Activated naive CD8-positive, alpha-beta T cell treated with anti-CD3 and anti-CD28 coated beads, Interleukin-2, amount 10 ng/mL, durations not matched to agents 7 days and 5 days (primary cell): ENCODE results near the gene ACD. TPM values are rescaled to one million over a fixed set of nuclear protein-coding genes. Genes with fewer than 3 reads are reported as not detected.

Source experiments
- ATAC-seq: fragments of 150-1000 bp; cut with Tn5 transposase; one replicate; pipeline ENCODE4 v1.10.0; 2021; ENCODE audit warnings: low read depth, moderate library complexity
- POLR2A ChIA-PET: fragments of 350-600 bp; sonication (Branson Sonifier 250); formaldehyde crosslinking; loops from one replicate; lab custom pipeline; 2021; ENCODE audit warnings: antibody characterized with exemption; lab: Charles Lee
- DNase-seq: peaks from one replicate; pipeline ENCODE4 v3.0.0; 2021
- H3K27ac Mint-ChIP-seq: one replicate; pipeline ENCODE4 v1.8.0; 2022; ENCODE audit warnings: mild to moderate bottlenecking, mixed read lengths
- H3K27me3 Mint-ChIP-seq: one replicate; pipeline ENCODE4 v1.8.0; 2022; ENCODE audit warnings: mild to moderate bottlenecking, moderate library complexity, mixed read lengths
- H3K36me3 Mint-ChIP-seq: one replicate; pipeline ENCODE4 v1.8.0; 2021; ENCODE audit warnings: mild to moderate bottlenecking, mixed read lengths
- H3K4me1 Mint-ChIP-seq: one replicate; pipeline ENCODE4 v1.8.0; 2021; ENCODE audit warnings: mixed read lengths
- H3K4me3 Mint-ChIP-seq: one replicate; pipeline ENCODE4 v1.8.0; 2022; ENCODE audit warnings: mild to moderate bottlenecking, moderate library complexity, mixed read lengths
- H3K9me3 Mint-ChIP-seq: one replicate; pipeline ENCODE4 v1.8.0; 2021; ENCODE audit warnings: mixed read lengths
- total RNA-seq, 2 experiments: library from RNA; stranded (reverse); gene quantifications; one replicate each; pipeline ENCODE4 v1.2.3, GENCODE V29; 2021

The ACD gene
- total RNA-seq, 2 experiments from 2014 or later: 50.7 to 54.2 TPM

DNA sequence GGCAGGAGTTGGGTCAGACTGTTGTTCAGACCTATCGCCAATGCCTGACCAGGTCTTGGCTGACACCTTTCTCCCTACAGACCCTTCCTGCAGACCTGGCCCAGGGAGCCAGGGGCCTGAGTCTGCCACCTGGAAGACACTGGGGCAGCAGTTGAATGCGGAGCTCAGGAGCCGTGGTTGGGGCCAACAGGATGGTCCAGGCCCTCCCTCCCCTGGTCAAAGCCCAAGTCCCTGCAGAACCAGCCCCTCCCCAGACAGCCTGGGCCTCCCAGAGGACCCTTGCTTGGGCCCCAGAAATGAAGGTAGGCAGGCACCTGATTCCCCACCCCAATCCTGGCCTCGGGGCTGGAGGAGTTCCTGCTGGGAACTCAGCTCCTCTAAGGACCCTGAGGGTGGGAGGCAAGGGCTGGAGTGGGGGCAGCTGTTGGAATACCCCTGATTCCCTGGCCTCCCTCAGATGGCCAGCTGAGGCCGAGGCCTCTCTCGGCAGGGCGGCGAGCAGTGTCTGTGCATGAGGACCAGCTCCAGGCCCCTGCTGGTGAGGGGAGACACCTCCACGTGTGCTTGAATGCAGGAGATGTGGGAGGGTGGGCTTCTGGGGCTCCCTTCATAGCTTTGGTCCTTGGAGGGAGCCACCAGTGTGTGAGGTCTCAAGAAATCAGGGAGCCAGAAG is 3.6 kb downstream of the ACD start:
- no peaks in the 10 kb centered on the region for H3K27me3 Mint-ChIP-seq
- H3K36me3 Mint-ChIP-seq: peaks cover 14% of the 10 kb centered on the region
- H3K27ac Mint-ChIP-seq: no peak overlapping the region
- H3K4me1 Mint-ChIP-seq: peaks cover 14% of the 10 kb centered on the region
- DNase-seq (no peak), ATAC-seq (no peak)
- POLR2A ChIA-PET: interaction anchor here (6.1 kb wide), 1 partner anchor 10 kb away, joined by 72 read pairs; the partner anchor contains the start of gene CARMIL2
- H3K4me3 Mint-ChIP-seq: no peak overlapping the region
- H3K9me3 Mint-ChIP-seq: no peaks in the 10 kb centered on the region

DNA sequence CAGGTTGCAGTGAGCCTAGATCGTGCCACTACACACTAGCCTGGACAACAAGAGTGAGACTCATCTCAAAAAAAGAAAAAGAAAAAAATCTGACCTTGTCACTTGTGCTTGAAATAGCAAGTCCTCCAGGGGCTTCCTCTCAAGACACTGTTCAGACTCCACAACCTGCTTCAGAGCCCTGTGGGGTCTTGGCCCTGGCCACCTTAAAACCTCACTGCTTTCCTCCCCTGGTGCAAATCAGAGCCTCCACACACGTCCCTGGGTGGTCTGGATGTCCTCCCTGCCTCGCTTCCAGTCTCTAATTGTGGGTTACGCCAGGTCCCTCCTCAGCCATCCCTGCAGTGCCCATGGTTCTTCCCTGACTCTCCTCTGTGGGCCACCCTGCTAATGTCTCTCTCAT is 4.7 kb downstream of the ACD start:
- DNase-seq (no peak), ATAC-seq (no peak)
- H3K9me3 Mint-ChIP-seq: no peaks in the 10 kb centered on the region
- H3K27ac Mint-ChIP-seq: peak overlapping the region; percentile 1
- H3K36me3 Mint-ChIP-seq: peaks cover 18% of the 10 kb centered on the region
- H3K4me1 Mint-ChIP-seq: peaks cover 13% of the 10 kb centered on the region
- POLR2A ChIA-PET: interaction anchor here (6.1 kb wide), 1 partner anchor 9 kb away, joined by 72 read pairs; the partner anchor contains the start of gene CARMIL2
- no peaks in the 10 kb centered on the region for H3K27me3 Mint-ChIP-seq
- H3K4me3 Mint-ChIP-seq: no peak overlapping the region

DNA sequence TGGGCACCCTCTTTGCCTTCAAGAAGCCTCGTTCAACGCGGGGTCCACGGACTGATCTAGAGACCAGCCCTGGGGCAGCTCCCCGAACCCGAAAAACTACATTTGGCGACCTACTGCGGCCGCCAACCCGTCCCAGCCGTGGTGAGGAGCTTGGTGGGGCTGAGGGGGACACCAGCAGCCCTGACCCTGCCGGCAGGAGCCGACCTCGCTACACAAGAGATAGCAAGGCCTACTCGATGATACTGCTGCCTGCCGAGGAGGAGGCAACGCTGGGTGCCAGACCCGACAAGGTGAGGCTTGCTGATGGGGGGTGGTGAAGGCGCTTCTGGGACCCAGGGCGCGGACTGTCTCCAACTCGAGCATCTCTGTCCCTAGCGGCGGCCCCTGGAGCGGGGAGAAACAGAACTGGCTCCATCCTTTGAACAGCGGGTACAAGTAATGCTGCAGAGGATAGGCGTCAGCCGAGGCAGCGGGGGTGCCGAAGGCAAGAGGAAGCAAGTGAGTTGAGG is 5.6 kb downstream of the ACD start:
- Mint-ChIP-seq H3K27me3 (no peaks in the 10 kb centered on the region), H3K36me3 (peaks cover 20% of the 10 kb centered on the region), H3K4me1 (peaks cover 14% of the 10 kb centered on the region), H3K9me3 (no peaks in the 10 kb centered on the region), H3K27ac (peak overlapping the region; percentile 44), H3K4me3 (no peak overlapping the region)
- no peak for DNase-seq
- POLR2A ChIA-PET: no interaction called here
- ATAC-seq: no peak

DNA sequence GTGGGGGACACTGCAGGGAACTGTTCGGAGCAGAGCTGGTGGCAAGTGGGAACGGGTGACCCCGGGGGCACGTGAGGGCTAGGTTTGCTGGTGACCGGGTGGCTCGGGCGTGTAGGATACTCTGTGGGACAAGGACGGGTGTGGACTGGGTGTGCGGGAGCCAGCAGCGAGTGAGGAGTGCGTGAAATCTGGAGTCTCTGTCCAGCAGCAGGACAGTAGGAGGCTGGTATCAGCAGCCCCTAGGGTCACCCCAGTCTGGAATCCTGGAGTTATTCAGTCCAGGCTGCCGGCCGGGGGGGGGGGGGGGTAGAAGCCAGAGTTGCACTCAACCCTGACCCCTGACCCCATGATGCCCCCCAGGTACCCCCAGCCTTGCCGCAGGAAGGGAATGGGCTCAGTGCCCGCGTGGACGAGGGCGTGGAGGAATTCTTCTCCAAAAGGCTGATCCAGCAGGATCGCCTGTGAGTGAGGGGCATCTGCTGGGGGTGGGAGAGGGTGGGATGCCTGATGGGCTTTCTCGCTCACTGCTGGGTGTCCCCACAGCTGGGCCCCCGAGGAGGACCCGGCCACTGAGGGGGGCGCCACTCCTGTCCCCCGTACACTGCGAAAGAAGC is 6.2 kb downstream of the ACD start:
- POLR2A ChIA-PET: no interaction called here
- Mint-ChIP-seq H3K27ac (no peak overlapping the region), H3K9me3 (no peaks in the 10 kb centered on the region), H3K36me3 (peaks cover 23% of the 10 kb centered on the region), H3K4me3 (no peak overlapping the region), H3K4me1 (peaks cover 10% of the 10 kb centered on the region), H3K27me3 (no peaks in the 10 kb centered on the region)
- ATAC-seq (no peak), DNase-seq (no peak)

DNA sequence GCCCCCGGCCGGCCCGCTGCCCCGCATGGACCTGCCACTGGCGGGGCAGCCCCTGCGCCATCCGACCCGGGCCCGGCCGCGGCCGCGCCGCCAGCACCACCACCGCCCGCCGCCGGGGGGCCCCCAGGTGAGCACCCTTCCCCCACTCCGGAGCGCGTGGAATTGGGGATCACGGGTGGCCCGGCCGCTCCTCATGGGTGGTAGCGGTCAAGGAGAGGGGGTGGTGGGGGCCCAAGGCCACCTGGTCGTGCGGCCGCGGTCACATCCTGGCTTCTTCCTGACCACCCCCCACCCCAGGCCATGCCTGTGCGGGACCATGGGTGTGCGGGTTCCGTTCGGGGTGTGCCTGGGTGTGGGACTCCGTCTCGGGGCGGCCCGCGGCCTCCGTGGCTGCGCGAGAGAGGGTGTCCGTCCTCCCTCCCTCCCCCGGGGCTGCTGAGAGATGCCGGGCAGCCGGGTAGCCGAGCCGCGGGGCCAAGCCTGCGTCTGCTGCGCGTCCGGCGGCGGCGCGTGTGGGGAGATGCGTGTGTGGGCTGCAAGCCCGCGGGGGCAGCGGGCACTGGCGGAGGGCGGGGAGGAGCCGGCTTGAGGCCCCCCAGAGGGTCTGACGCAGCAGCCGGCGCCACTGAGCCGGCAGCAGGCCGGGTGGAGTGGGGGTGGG is 6.8 kb downstream of the ACD start:
- Mint-ChIP-seq H3K4me1 (peaks cover 7% of the 10 kb centered on the region), H3K27me3 (no peaks in the 10 kb centered on the region), H3K36me3 (peaks cover 25% of the 10 kb centered on the region), H3K27ac (no peak overlapping the region), H3K9me3 (no peaks in the 10 kb centered on the region), H3K4me3 (no peak overlapping the region)
- ATAC-seq (no peak), DNase-seq (no peak)
- POLR2A ChIA-PET: no interaction called here

DNA sequence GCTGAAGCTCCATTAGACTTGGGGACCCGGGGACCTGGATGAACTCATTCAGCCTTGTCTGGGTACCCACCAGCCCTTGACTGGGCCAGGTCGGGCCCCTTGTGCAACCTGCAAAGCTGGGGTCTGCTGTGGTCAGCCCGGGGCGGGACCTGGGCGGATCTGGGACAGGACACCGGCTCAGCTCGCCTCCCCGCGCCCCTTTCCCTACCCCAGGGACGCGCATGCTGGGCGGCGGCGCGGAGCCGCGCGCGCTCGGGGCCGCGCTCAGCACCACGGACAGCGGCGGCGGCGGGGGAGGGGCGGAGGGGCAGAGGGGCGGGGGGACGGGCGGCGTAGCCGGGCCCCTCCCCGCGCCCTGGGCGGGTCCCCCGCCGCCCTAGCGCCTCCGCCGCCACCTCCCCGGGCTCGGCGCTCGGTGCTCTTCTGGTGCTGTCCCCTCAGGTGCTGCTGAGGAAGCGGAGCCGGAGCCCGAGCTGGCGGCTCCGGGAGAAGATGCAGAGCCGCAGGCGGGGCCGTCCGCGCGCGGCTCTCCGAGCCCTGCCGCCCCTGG is 7.4 kb downstream of the ACD start:
- Mint-ChIP-seq H3K9me3 (no peaks in the 10 kb centered on the region), H3K27me3 (no peaks in the 10 kb centered on the region), H3K27ac (no peak overlapping the region), H3K4me1 (peaks cover 7% of the 10 kb centered on the region), H3K36me3 (peaks cover 25% of the 10 kb centered on the region), H3K4me3 (no peak overlapping the region)
- DNase-seq (no peak), ATAC-seq (no peak)
- POLR2A ChIA-PET: no interaction called here

DNA sequence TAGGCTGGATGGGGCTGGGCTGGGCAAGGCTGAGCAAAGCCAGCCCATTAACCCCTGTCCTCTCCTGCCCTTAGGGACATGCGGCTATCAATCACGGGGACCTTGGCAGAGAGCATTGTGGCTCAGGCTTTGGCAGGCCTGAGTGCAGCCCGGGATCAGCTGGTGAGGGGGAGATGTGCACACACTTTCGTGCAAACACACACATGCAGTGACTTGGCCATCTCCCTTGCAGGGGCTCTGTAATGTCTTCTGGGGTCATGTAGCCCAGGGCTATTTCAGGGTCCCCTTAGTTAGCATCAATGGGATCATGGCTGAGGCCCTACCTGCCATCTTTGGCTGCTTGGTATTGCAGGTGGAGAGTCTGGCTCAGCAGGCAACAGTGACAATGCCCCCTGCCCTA is 8.2 kb downstream of the ACD start:
- POLR2A ChIA-PET: interaction anchor here (2.1 kb wide), 1 partner anchor 8 kb away, joined by 15 read pairs; the partner anchor contains the start of gene ACD
- Mint-ChIP-seq H3K9me3 (no peaks in the 10 kb centered on the region), H3K27ac (no peak overlapping the region), H3K4me3 (no peak overlapping the region), H3K4me1 (peaks cover 7% of the 10 kb centered on the region), H3K27me3 (no peaks in the 10 kb centered on the region), H3K36me3 (peaks cover 25% of the 10 kb centered on the region)
- DNase-seq (no peak), ATAC-seq (no peak)

DNA sequence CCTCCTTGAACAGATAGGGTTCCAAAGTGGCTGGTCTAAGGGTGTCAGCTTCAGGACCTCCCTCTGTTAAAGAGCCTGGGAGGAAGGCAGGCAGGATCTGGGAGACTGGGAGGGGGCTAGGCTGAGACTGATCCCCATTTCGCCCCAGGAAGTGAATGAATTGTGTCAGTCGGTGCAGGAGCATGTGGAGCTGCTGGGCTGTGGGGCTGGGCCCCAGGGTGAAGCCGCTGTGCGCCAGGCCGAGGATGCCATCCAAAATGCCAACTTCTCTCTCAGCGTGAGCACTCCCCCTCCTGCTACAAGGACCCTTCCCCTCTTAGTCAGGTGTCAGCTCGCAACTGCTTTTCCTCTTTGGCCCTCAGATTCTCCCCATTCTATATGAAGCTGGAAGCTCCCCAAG is 9.0 kb downstream of the ACD start:
- Mint-ChIP-seq H3K9me3 (no peaks in the 10 kb centered on the region), H3K27ac (no peak overlapping the region), H3K4me3 (no peak overlapping the region), H3K27me3 (no peaks in the 10 kb centered on the region), H3K36me3 (peaks cover 25% of the 10 kb centered on the region), H3K4me1 (peaks cover 9% of the 10 kb centered on the region)
- POLR2A ChIA-PET: interaction anchor here (2.1 kb wide), 1 partner anchor 8 kb away, joined by 15 read pairs; the partner anchor contains the start of gene ACD
- ATAC-seq: no peak
- no peak for DNase-seq

DNA sequence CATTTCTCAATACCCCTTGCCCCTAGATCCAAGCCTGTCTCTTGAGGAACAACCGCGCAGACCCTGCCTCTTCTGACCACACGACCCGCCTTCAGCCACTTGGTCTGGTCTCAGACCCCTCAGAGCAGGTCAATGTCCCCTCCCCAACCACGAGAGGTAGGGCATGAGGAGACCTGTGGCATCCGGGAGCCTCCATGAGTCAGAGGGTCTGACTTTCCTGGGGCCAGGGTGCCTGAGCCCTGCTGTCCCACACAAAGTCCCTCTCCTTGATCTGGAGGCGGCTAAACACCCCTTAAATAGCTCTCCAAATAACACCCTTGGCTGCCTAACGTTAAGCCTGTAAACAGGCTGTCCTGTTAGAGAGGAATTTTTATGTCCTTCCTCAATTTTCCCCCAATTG is 10.0 kb downstream of the ACD start:
- no peak for DNase-seq
- no peaks in the 10 kb centered on the region for H3K27me3 Mint-ChIP-seq
- H3K27ac Mint-ChIP-seq: peak overlapping the region; percentile 61
- peaks cover 8% of the 10 kb centered on the region for H3K4me1 Mint-ChIP-seq
- ATAC-seq: no peak
- no peaks in the 10 kb centered on the region for H3K9me3 Mint-ChIP-seq
- peaks cover 19% of the 10 kb centered on the region for H3K36me3 Mint-ChIP-seq
- POLR2A ChIA-PET: interaction anchor here (2.1 kb wide), 1 partner anchor 9 kb away, joined by 15 read pairs; the partner anchor contains the start of gene ACD
- no peak overlapping the region for H3K4me3 Mint-ChIP-seq

DNA sequence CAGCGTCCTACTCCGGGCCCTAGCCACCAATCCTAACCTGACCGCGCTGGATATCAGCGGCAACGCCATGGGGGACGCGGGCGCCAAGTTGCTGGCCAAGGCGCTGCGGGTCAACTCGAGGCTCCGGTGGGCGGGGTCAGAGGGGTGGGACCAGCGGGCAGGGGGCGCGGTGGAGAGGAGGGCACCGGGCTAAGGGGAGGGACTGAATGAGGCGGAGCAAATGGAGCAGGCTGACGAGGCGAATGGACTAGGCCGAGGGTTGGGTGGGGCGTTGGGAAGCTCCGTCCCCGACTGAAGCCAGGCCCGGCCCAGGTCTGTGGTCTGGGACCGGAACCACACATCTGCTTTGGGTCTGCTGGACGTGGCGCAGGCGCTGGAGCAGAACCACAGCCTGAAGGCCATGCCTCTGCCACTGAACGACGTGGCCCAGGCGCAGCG is 10.5 kb downstream of the ACD start:
- POLR2A ChIA-PET: interaction anchor here (2.1 kb wide), 1 partner anchor 10 kb away, joined by 15 read pairs; the partner anchor contains the start of gene ACD
- Mint-ChIP-seq H3K4me3 (no peak overlapping the region), H3K27ac (no peak overlapping the region), H3K27me3 (no peaks in the 10 kb centered on the region), H3K36me3 (peaks cover 19% of the 10 kb centered on the region), H3K4me1 (peaks cover 9% of the 10 kb centered on the region), H3K9me3 (no peaks in the 10 kb centered on the region)
- DNase-seq: no peak
- no peak for ATAC-seq

DNA sequence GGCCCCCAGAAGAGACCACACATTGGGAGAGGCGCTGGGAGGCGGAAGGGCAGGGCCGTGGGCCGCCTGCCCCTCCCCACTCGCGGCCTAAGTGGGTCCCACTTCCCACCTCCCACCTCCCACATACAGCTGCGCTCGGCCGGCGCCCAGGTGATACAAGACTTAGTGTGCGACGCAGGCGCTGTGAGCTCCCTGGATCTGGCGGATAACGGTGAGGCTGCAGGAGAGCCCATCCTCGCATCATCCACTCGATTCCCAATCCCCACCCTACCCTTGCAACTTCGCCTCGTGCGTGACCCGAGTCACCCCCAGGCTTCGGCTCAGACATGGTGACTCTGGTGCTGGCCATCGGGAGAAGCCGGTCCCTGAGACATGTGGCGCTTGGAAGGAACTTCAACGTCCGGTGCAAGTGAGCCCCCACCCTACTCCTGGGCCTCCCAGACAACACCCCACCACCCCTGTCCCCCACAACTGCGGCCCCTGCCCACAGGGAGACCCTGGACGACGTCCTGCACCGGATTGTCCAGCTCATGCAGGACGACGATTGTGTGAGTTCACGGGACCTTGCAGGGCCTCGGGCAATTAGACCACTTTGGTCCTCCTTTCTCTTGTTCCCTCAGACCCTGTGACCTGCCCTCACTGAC is 11.2 kb downstream of the ACD start:
- Mint-ChIP-seq H3K4me1 (peaks cover 11% of the 10 kb centered on the region), H3K27me3 (no peaks in the 10 kb centered on the region), H3K9me3 (no peaks in the 10 kb centered on the region), H3K4me3 (no peak overlapping the region), H3K36me3 (peaks cover 19% of the 10 kb centered on the region), H3K27ac (no peak overlapping the region)
- DNase-seq: no peak
- no peak for ATAC-seq
- POLR2A ChIA-PET: interaction anchor here (0.7 kb wide), 1 partner anchor 11 kb away, joined by 5 read pairs; the partner anchor contains the start of gene ACD

DNA sequence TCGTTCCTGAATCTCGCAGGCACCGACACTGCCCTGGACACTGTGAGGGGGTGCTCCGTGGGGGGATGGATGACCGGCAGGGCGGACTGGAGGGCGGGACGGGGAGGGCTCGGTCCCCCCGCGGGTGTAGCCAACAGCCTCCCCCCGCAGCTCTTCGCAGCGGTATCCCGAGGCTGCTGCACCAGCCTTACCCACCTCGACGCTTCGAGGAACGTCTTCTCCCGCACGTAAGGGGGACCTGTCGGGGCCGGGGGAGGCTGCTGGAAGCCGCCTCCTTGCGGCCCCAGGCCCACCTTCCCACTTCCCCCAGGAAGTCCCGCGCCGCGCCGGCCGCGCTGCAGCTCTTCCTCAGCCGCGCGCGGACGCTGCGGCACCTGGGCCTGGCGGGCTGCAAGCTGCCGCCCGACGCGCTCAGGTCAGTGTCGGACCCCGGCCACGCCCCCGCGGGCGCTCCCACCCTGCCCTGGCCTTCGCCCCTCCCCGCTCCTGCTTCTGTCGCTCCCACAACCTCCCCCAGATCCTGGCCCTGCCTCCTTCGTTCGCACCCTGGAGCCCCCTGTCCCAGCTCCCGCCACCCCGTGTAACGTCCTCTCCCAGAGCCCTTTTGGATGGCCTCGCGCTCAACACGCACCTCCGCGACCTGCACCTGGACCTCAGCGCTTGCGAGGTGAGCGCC is 11.8 kb downstream of the ACD start:
- Mint-ChIP-seq H3K4me1 (peaks cover 11% of the 10 kb centered on the region), H3K4me3 (no peak overlapping the region), H3K27me3 (no peaks in the 10 kb centered on the region), H3K36me3 (peaks cover 18% of the 10 kb centered on the region), H3K9me3 (no peaks in the 10 kb centered on the region), H3K27ac (no peak overlapping the region)
- POLR2A ChIA-PET: interaction anchor here (4.2 to 5.9 kb wide), 2 partner anchors 10 to 101 kb away, joined by 72 to 99 read pairs; partner anchors contain the start of genes ACD and PARD6A
- ATAC-seq (no peak), DNase-seq (no peak)
